ENCODE data around the gene APOL1.

DNA sequence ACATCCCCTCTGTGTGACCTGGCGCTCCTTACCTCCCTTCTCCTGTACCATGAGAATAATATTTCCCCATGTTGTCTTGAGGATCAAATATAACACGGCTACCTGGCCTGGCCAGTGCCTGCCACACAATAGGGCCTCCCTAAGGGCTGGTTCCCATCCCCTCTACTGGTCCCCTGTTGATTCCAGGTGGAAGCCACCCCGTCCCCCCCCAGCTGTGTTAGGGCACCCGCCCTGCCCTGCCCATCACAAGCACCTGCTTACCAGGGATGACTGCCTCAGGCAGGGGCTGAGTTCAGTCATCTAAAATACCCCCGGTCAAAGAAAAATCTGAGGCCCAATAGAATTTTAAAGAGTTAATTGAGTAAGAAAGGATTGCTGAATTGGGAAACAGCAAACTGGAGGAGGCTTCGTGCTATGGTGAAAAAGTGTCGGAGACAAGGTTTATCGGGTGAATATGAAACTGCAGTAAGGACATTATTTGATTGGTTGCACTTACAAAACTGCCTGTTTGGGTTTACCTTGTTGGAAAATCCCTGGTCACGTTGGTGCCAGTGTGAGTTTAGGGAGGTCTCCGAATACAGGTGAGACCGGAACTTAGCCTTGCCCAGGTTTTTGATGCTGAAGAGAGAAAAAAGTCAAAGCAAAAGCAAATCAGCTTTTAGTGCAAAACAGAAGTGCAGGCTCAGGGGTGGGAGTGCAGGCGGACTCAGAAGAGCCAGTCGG, 5.2 kb downstream of the APOL1 start:
- TF ChIP-seq, protein P1, sequence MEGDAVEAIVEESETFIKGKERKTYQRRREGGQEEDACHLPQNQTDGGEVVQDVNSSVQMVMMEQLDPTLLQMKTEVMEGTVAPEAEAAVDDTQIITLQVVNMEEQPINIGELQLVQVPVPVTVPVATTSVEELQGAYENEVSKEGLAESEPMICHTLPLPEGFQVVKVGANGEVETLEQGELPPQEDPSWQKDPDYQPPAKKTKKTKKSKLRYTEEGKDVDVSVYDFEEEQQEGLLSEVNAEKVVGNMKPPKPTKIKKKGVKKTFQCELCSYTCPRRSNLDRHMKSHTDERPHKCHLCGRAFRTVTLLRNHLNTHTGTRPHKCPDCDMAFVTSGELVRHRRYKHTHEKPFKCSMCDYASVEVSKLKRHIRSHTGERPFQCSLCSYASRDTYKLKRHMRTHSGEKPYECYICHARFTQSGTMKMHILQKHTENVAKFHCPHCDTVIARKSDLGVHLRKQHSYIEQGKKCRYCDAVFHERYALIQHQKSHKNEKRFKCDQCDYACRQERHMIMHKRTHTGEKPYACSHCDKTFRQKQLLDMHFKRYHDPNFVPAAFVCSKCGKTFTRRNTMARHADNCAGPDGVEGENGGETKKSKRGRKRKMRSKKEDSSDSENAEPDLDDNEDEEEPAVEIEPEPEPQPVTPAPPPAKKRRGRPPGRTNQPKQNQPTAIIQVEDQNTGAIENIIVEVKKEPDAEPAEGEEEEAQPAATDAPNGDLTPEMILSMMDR (IDR thresholded peaks at IDR 0.05; ENCODE audit: low read length): no peak
- TF ChIP-seq EZH2 (optimal IDR thresholded peaks at IDR 0.05; ENCODE audit: low read depth, low read length): no peak

All from MM.1S (cell line).